ENCODE results near the gene TMTC1. TPM values are rescaled to one million over a fixed set of nuclear protein-coding genes. Genes with fewer than 3 reads are reported as not detected.

TMTC1 gene
- total and polyA plus RNA-seq, 2 of the 8 experiments (the other 6 are each of a cell fraction or from before 2014, with no cell fraction given) = 15.4 to 20.8 TPM

GRCh38 chr12:29622251-29622650, 161.5 kb downstream of the TMTC1 start:
- H4K20me1 ChIP-seq (replicated peaks in 1 of 2; ENCODE audit: control insufficient read depth in 1 of 2, insufficient read depth in 2 of 2, low read length in 2 of 2) = no peaks in the 10 kb centered on the region
- H3K27me3 ChIP-seq (replicated peaks in 1 of 4; ENCODE audit: control insufficient read depth in 3 of 4, extremely low read depth in 1 of 4, insufficient read depth in 3 of 4, low read length in 3 of 4) = no peaks in the 10 kb centered on the region
- H4K91ac ChIP-seq (replicated peaks; ENCODE audit: insufficient read length, low read length) = no peak overlapping the region
- DNase-seq (ENCODE audit: low read depth in 1 of 2, low spot score in 2 of 2) (no peak), FAIRE-seq (no peak)
- no peaks in the 10 kb centered on the region for H3K79me2 ChIP-seq (ENCODE audit: control insufficient read depth in 1 of 2, insufficient read depth in 2 of 2, low read length in 2 of 2)
- no peak overlapping the region for H3K4me3 ChIP-seq (ENCODE audit: extremely low read depth in 1 of 4, insufficient read depth in 2 of 4, low read depth in 3 of 4, low read length in 4 of 4)
- no peaks in the 10 kb centered on the region for H3K36me3 ChIP-seq (ENCODE audit: control insufficient read depth in 2 of 4, insufficient read depth in 4 of 4, low read length in 3 of 4)
- no peak overlapping the region for H3K14ac ChIP-seq (ENCODE audit: insufficient read length)
- H2AFZ ChIP-seq (ENCODE audit: low read length) = no peak overlapping the region
- H3K4ac ChIP-seq (replicated peaks; ENCODE audit: insufficient read length, low read depth, low read length) = no peak overlapping the region
- H3K18ac ChIP-seq (ENCODE audit: extremely low read depth, low read length) = no peak overlapping the region
- H3K4me1 ChIP-seq (replicated peaks in 1 of 4; ENCODE audit: control insufficient read depth in 3 of 4, insufficient read depth in 4 of 4, low read length in 3 of 4) = no peaks in the 10 kb centered on the region
- H3K79me1 ChIP-seq (ENCODE audit: low read depth, low read length) = no peaks in the 10 kb centered on the region
- no peak overlapping the region for H3K23ac ChIP-seq (ENCODE audit: insufficient read length)
- no peak overlapping the region for H3K4me2 ChIP-seq (ENCODE audit: insufficient read depth in 1 of 2, low read depth in 2 of 2, low read length in 2 of 2)
- CTCF ChIA-PET (ENCODE audit: partially characterized antibody) = no interaction called here
- H3K27ac ChIP-seq (ENCODE audit: low read depth, low read length) = no peak overlapping the region
- no peak overlapping the region for H4K8ac ChIP-seq (ENCODE audit: extremely low read depth, insufficient read depth, low read length)
- no peak overlapping the region for H2BK120ac ChIP-seq (replicated peaks; ENCODE audit: low read depth, low read length)
- H2AK5ac ChIP-seq (ENCODE audit: low read depth, low read length) = no peak overlapping the region
- 94% methylated on average over 1 of the region's 1 CpG; no CpG with 5 or more reads in 1 of the 2 experiments for WGBS, 2 experiments (ENCODE audit: extremely low coverage in 1 of 2, insufficient coverage in 1 of 2, insufficient read length in 1 of 2, insufficient replicate concordance in 2 of 2, low coverage in 1 of 2, low lambda C conversion rate in 2 of 2, missing lambda C conversion rate in 1 of 2)
- TF ChIP-seq CHD1 (IDR thresholded peaks at IDR 0.05; ENCODE audit: low read depth, low read length) (no peak), ASH2L (IDR thresholded peaks at IDR 0.05; ENCODE audit: low read length) (no peak), SP1 (IDR thresholded peaks at IDR 0.05; ENCODE audit: low read depth, low read length) (no peak), GABPA (IDR thresholded peaks at IDR 0.05; ENCODE audit: borderline replicate concordance, insufficient read depth, low read length) (no peak), SIN3A (conservative IDR thresholded peaks at IDR 0.05 in 1 of 2, IDR thresholded peaks at IDR 0.05 in 1 of 2; ENCODE audit: low read depth in 1 of 2, low read length in 2 of 2) (no peak), ATF3 (IDR thresholded peaks at IDR 0.05; ENCODE audit: insufficient read depth, low read depth, low read length) (no peak), EZH2 (IDR thresholded peaks at IDR 0.05; ENCODE audit: low read depth, low read length, severe bottlenecking) (no peak)
- no peak overlapping the region for H2BK12ac ChIP-seq (ENCODE audit: low read depth, low read length)
- no peak overlapping the region for H4K5ac ChIP-seq (ENCODE audit: insufficient read length, low read depth, low read length)
- H3K56ac ChIP-seq (replicated peaks; ENCODE audit: insufficient read length, low read depth, low read length) = no peak overlapping the region
- H2BK5ac ChIP-seq (ENCODE audit: low read depth, low read length) = no peak overlapping the region
- POLR2A ChIA-PET (ENCODE audit: partially characterized antibody) = no interaction called here
- no peak overlapping the region for H3K9ac ChIP-seq (replicated peaks in 1 of 4; ENCODE audit: extremely low read depth in 1 of 4, low read depth in 3 of 4, low read length in 3 of 4)
- no peak overlapping the region for H2BK20ac ChIP-seq (ENCODE audit: low read length)
- no peak overlapping the region for H2BK15ac ChIP-seq (ENCODE audit: low read length)
- 0 out of 4 replicates have a peak, but pooled peaks cover 0 to 3% of the 10 kb centered on the region in 2 experiments for H3K9me3 ChIP-seq (ENCODE audit: insufficient read depth in 2 of 2, low read depth in 1 of 2, low read length in 1 of 2)
- no peaks in the 10 kb centered on the region for H3K23me2 ChIP-seq (ENCODE audit: low read depth, low read length)
